Muscle of leg (tissue), 11 donors: Measurements from ENCODE around the gene STK4. TPM values are rescaled to one million over a fixed set of nuclear protein-coding genes. Genes with fewer than 3 reads are reported as not detected.

Source experiments
- DNase-seq: peaks from one replicate; pipeline ENCODE4 v3.0.0; 2013
- H3K27ac ChIP-seq: one replicate; pipeline ENCODE4 v1.5.1; 2013; ENCODE audit warnings: mild to moderate bottlenecking, low read length, control low read depth
- H3K27me3 ChIP-seq: one replicate; pipeline ENCODE4 v1.6.1; 2013; ENCODE audit warnings: low read length; ENCODE audit not compliant: control insufficient read depth, insufficient read depth
- H3K36me3 ChIP-seq: one replicate; pipeline ENCODE4 v1.6.1; 2013; ENCODE audit warnings: low read length; ENCODE audit not compliant: control insufficient read depth, insufficient read depth
- H3K4me1 ChIP-seq: one replicate; pipeline ENCODE4 v1.6.1; 2013; ENCODE audit warnings: low read length; ENCODE audit not compliant: control insufficient read depth, insufficient read depth
- H3K4me3 ChIP-seq: one replicate; pipeline ENCODE4 v1.5.1; 2013; ENCODE audit warnings: low read length, control low read depth
- H3K9me3 ChIP-seq: replicated peaks from 2 replicates; pipeline ENCODE4 v1.6.1; 2013; ENCODE audit warnings: low read depth, low read length; ENCODE audit not compliant: control insufficient read depth
- WGBS: methylation state at CpG from one replicate; pipeline ENCODE4 v1.1.5; 2013; ENCODE audit warnings: missing lambda C conversion rate; ENCODE audit not compliant: insufficient coverage; 5-methylcytosine and 5-hydroxymethylcytosine counted together
- polyA plus RNA-seq, 8 donors: library from polyadenylated mRNA; unstranded; fragments of 120-200 nt; gene quantifications; one replicate each; pipeline versions ENCODE4 v1.2.1 to v1.2.3, GENCODE V29; 2013; ENCODE audit warnings: inconsistent platforms in 1 of 8, low replicate concordance in 1 of 8; ENCODE audit not compliant: insufficient read length in 8 of 8, insufficient read depth in 1 of 8
- total RNA-seq: library from RNA; stranded (reverse); fragments of 120-200 nt; gene quantifications from one replicate; pipeline ENCODE4 v1.2.4, GENCODE V29; 2013

Gene STK4
- total and polyA plus RNA-seq, 9 donors, result 7.7 to 11.7 (median 8.8) TPM

DNA sequence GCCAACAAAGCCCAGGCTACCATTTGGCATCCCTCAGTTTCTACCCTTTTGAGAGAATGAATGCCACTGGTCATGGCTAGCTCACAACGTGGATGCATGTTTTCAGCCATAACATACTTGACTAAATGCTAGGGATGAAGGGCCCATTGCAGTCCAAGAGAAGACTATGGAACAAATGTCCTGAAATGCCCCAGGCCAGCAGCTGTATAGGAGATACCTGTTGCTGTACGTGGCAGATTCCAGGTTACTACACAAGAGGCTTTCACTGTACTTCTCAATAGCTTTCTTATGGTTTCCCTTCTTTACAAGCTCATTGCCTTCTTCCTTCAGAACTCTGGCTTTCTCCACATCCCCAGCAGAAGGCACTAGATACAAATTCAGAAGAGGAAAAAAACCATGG, 17.8 kb upstream of the STK4 start:
- Histone ChIP-seq H3K27ac (no peak overlapping the region), H3K9me3 (no peaks in the 10 kb centered on the region), H3K4me3 (no peak overlapping the region), H3K27me3 (no peaks in the 10 kb centered on the region), H3K36me3 (peaks cover 52% of the 10 kb centered on the region), H3K4me1 (no peaks in the 10 kb centered on the region)
- WGBS, result 94% methylated on average over 2 of the region's 2 CpGs
- DNase-seq, result no peak

DNA sequence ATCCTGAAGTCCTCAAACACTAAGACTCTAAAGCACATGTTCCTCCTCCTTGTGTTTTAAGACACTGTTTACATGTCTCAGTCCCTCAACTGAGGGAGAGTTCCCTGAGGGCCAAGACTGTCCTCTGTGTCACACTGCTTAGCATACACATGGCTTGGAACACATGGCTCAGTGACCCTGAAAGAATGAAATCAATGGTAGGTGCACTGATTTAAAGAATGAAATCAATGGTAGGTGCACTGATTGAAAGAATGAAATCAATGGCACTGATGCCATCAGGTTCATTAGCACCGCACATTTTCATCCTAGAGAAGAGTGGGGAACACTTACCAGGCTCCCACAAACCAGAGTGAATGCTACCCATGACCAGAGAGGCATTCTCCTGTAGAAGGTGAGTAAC, 15.9 kb upstream of the STK4 start:
- no peak overlapping the region for H3K4me3 ChIP-seq
- H3K27ac ChIP-seq, result no peak overlapping the region
- no peaks in the 10 kb centered on the region for H3K9me3 ChIP-seq
- H3K36me3 ChIP-seq, result peaks cover 65% of the 10 kb centered on the region
- no peaks in the 10 kb centered on the region for H3K4me1 ChIP-seq
- no CpG with 5 or more reads among the region's 1 CpG for WGBS
- no peak for DNase-seq
- no peaks in the 10 kb centered on the region for H3K27me3 ChIP-seq

- no peak overlapping the region for H3K4me3 ChIP-seq
- no peaks in the 10 kb centered on the region for H3K9me3 ChIP-seq
- no peaks in the 10 kb centered on the region for H3K4me1 ChIP-seq
- no peak for DNase-seq
- no peaks in the 10 kb centered on the region for H3K27me3 ChIP-seq
- H3K27ac ChIP-seq, result no peak overlapping the region
- peaks cover 70% of the 10 kb centered on the region for H3K36me3 ChIP-seq
- WGBS, result 93% methylated on average over 1 of the region's 1 CpG
Measured at GRCh38 chr20:44952731-44953130, 13.6 kb upstream of the STK4 start.

- 97% methylated on average over 3 of the region's 5 CpGs for WGBS
- Histone ChIP-seq H3K36me3 (peaks cover 63% of the 10 kb centered on the region), H3K27ac (no peak overlapping the region), H3K4me3 (no peak overlapping the region), H3K9me3 (no peaks in the 10 kb centered on the region), H3K27me3 (no peaks in the 10 kb centered on the region), H3K4me1 (peaks cover 3% of the 10 kb centered on the region)
- no peak for DNase-seq
Measured at GRCh38 chr20:44954211-44954610, 12.1 kb upstream of the STK4 start.

DNA sequence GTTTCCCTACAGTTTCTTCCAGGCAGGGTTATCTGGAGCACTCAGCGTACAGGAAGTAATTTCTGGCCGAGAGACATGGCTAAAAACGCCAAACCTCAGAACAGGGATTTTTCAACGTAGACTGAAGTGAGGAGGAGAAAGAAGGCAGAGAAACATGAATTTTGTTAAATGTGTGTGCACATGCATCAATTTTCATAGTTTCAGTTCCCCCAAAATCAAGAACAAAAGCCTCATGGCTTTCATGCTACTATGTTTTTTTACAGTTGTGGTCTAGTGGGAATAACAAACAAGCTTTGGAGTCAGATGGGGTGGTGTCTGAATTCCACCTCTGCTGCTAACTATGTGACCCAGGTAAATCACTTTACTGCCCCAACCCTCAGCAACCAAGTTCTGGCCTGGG, 11.0 kb upstream of the STK4 start:
- H3K4me1 ChIP-seq, result peaks cover 6% of the 10 kb centered on the region
- no peak overlapping the region for H3K4me3 ChIP-seq
- no peak overlapping the region for H3K27ac ChIP-seq
- peaks cover 61% of the 10 kb centered on the region for H3K36me3 ChIP-seq
- H3K27me3 ChIP-seq, result no peaks in the 10 kb centered on the region
- 80% methylated on average over 1 of the region's 4 CpGs for WGBS
- no peaks in the 10 kb centered on the region for H3K9me3 ChIP-seq
- DNase-seq, result no peak

- no peak for DNase-seq
- Histone ChIP-seq H3K9me3 (no peaks in the 10 kb centered on the region), H3K27ac (no peak overlapping the region), H3K4me1 (peaks cover 9% of the 10 kb centered on the region), H3K36me3 (peaks cover 52% of the 10 kb centered on the region), H3K4me3 (no peak overlapping the region), H3K27me3 (no peaks in the 10 kb centered on the region)
- 95% methylated on average over 3 of the region's 3 CpGs for WGBS
Measured at GRCh38 chr20:44956410-44956809, 9.9 kb upstream of the STK4 start.

- no peaks in the 10 kb centered on the region for H3K9me3 ChIP-seq
- peaks cover 35% of the 10 kb centered on the region for H3K36me3 ChIP-seq
- no peak overlapping the region for H3K27ac ChIP-seq
- H3K4me1 ChIP-seq, result peaks cover 9% of the 10 kb centered on the region
- no peak overlapping the region for H3K4me3 ChIP-seq
- WGBS, result 90% methylated on average over 5 of the region's 8 CpGs
- no peaks in the 10 kb centered on the region for H3K27me3 ChIP-seq
- no peak for DNase-seq
Measured at GRCh38 chr20:44958276-44958675, 8.0 kb upstream of the STK4 start.

GRCh38 chr20:44959082-44959637, 7.2 kb upstream of the STK4 start:
- peaks cover 26% of the 10 kb centered on the region for H3K36me3 ChIP-seq
- H3K4me3 ChIP-seq, result peak overlapping the region; percentile 62
- H3K27ac ChIP-seq, result no peak overlapping the region
- H3K27me3 ChIP-seq, result no peaks in the 10 kb centered on the region
- no peaks in the 10 kb centered on the region for H3K9me3 ChIP-seq
- peak; percentile 58 for DNase-seq
- whole genome bisulfite sequencing, result 12% methylated on average over 4 of the region's 8 CpGs
- H3K4me1 ChIP-seq, result peaks cover 9% of the 10 kb centered on the region

DNA sequence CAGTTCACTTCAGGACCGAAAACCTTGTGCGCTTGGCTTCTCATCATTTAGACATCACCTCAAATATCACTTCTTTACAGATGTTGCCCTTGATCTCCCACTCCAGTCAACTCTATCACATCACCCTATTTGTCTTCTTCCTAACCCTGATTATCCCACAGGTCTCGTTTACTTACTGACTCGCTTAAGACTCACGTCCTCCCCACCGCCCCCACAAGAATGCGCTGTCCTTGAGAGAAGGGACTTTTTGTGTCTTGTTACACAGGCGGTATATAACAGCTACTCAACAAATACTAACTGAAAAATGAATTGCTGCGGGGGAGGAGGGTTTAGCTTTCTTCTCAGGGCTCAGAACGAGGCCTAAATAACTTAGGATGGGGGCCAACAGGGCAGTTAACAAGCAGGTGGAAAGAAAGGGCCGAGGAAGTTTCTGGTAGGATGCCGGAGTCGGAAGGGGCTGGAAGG, 6.6 kb upstream of the STK4 start:
- H3K9me3 ChIP-seq, result no peaks in the 10 kb centered on the region
- peak; percentile 57 for DNase-seq
- peaks cover 9% of the 10 kb centered on the region for H3K4me1 ChIP-seq
- 6% methylated on average over 6 of the region's 13 CpGs for WGBS
- peak overlapping the region; percentile 62 for H3K4me3 ChIP-seq
- no peaks in the 10 kb centered on the region for H3K27me3 ChIP-seq
- H3K36me3 ChIP-seq, result peaks cover 21% of the 10 kb centered on the region
- H3K27ac ChIP-seq, result peak overlapping the region; percentile 47

GRCh38 chr20:44960103-44960852, 6.0 kb upstream of the STK4 start, which contains the start of gene TOMM34:
TOMM34 (minus strand) TSS chr20:44960397; CDS start chr20:44960333, 64 bp downstream.
- no peaks in the 10 kb centered on the region for H3K27me3 ChIP-seq
- peaks cover 9% of the 10 kb centered on the region for H3K4me1 ChIP-seq
- DNase-seq, result peak; percentile 96
- H3K9me3 ChIP-seq, result no peaks in the 10 kb centered on the region
- peaks cover 15% of the 10 kb centered on the region for H3K36me3 ChIP-seq
- peak within 1 kb of the TSS; percentile 62 for H3K4me3 ChIP-seq
- WGBS, result under 1% methylated on average over 59 of the region's 60 CpGs
- peak within 1 kb of the TSS; percentile 62 for H3K27ac ChIP-seq
